ENCODE measurements around the gene GON4L. TPM values are rescaled to one million over a fixed set of nuclear protein-coding genes. Genes with fewer than 3 reads are reported as not detected.
A peak's percentile ranks its signal among the peaks of the same experiment; 100 is the strongest.
"Not testable (repeated sequence)": the region's sequence is repeated elsewhere in the genome, so short reads cannot be mapped to it uniquely, and the experiment has no call there.

GON4L gene
- polyA plus RNA-seq, 3 donors: 40.4 to 70.5 (median 60.6) TPM

- DNase-seq: no peak
Observed at GRCh38 chr1:155759966-155760630, 96.9 kb downstream of the GON4L start.

DNA sequence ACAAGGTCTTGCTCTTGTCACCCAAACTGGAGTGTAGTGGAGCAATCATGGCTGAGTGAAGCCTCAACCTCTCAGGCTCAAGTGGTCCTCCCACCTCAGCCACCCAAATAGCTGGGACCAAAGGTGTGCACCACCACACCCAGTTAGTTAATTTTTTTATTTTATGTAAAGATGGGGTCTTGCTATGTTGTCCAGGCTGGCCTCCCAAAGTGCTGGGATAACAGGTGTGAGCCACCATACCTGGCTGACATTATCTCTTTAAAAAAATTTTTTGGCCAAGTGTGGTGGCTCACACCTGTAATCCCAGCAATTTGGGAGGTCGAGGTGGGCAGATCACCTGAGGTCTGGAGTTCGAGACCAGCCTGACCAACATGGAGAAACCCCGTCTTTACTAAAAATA, 98.0 kb downstream of the GON4L start:
- not testable (repeated sequence) for DNase-seq

- not testable (repeated sequence) for DNase-seq
Observed at GRCh38 chr1:155748141-155748540, 108.9 kb downstream of the GON4L start.

DNA sequence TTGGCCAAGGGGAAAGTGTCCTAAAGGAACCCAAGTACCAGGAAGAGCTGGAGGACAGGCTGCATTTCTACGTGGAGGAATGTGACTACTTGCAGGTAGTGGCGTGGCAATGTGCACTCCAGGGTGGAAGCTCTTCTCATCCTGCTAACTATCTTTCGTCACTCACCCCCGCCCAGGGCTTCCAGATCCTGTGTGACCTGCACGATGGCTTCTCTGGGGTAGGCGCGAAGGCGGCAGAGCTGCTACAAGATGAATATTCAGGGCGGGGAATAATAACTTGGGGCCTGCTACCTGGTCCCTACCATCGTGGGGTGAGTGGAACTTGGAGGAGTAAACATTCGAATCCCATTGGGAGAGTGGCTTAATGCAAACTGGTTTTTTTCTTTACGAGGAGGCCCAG, 109.4 kb downstream of the GON4L start:
- DNase-seq: not testable (repeated sequence)

DNA sequence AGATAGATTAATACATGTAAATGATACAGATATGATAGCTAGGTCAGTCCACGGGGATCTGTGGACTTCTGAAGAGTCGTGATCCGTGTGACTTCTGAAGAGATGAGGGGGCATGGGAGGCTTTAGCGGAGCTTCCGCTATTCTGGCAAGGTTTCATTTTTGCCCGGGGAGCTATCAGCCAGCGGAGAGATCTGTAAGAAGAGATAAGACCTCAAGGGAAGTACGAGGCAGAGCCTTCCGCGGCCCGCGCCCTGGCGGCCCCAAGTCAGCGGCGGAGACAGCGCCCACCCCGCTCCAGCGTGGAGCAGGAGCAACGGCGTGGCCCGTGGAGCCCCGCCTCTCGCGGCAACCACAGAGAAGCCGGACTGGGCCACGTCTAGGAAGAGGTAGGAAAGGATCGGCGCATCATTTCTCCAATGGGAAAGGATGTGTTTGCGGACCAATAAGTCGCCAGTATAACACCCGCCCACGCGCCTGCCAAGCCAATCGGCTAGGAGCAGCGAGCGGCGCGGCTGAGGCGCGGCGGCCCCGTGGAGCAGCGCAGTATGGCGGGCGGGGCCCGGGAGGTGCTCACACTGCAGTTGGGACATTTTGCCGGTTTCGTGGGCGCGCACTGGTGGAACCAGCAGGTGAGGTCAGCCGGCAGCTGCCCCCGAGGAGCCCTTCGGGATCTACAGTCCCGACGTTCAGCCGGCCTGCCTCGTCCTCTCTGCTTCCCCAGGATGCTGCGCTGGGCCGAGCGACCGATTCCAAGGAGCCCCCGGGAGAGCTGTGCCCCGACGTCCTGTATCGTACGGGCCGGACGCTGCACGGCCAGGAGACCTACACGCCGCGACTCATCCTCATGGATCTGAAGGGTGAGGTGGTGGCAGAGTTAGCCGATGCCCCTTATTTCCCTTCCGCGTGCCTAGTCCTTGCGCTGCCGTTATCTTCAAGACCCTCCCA, 111.5 kb downstream of the GON4L start:
- peak; percentile 94 for DNase-seq

GRCh38 chr1:155744711-155745283, 112.2 kb downstream of the GON4L start:
- no peak for DNase-seq

DNA sequence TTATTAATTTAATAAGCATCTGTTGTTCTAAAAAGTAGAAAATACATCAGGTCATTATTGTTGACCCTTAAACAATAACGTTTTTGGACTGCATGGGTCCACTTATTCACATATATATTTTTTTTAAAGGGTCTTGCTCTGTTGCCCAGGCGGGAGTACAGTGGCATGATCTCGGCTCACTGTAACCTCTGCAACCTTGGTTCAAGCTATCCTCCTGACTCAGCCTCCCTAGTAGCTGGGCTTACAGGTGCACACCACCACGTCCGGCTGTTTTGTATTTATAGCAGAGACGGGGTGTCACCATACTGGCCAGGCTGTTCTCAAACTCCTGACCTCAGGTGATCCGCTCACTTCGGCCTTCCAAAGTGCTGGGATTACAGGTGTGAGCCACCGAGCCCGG, 115.1 kb downstream of the GON4L start:
- DNase-seq: no peak

DNA sequence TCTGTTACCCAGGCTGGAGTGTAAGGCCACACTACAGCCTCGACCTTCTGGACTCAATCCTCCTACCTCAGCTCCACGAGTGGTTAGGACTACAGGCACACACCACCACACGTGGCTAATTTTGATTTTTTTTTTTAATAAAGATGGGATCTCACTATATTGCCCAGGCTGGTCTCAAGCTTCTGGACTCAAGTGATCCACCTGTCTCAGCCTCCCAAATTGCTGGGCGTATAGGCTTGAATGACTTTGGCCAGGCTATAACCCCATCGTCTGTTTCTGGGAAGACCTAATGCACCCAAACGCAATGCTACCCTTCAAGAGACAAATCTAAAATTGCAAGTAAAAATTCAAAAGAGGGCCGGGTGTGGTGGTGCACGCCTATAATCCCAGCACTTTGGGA, 116.0 kb downstream of the GON4L start:
- DNase-seq: no peak

GRCh38 chr1:155729031-155729898, 127.7 kb downstream of the GON4L start:
- peak; percentile 57 for DNase-seq

GRCh38 chr1:155725142-155725541, 131.9 kb downstream of the GON4L start:
- no peak for DNase-seq

GRCh38 chr1:155719703-155720102, 137.3 kb downstream of the GON4L start:
- DNase-seq: no peak

DNA sequence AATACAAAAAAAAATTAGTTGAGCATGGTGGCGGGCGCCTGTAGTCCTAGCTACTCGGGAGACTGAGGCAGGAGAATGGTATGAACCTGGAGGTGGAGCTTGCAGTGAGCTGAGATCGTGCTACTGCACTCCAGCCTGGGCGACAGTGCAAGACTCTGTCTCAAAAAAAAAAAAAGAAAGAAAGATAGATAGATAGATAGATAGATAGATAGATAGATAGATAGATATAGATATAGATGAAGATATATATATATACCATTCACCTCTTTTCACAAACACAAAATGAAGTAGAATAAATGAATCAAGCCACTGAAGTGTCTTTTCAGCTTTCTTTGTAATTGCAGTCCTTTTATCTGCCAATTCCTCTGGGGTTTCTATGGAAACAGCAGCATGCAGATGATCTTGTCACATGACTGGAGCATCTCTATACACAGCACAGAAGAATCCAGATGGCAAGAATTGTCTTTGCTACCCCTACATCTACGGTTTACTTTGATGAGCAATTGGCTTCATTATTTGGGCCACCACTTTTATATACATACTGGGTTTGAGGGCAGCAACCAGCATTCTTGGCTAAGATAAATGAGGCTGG, 138.4 kb downstream of the GON4L start:
- DNase-seq: not testable (repeated sequence)

GRCh38 chr1:155717041-155717440, 140.0 kb downstream of the GON4L start:
- DNase-seq: no peak

GRCh38 chr1:155715777-155716176, 141.2 kb downstream of the GON4L start:
- DNase-seq: no peak

- DNase-seq: not testable (repeated sequence)
Observed at GRCh38 chr1:155715056-155715455, 142.0 kb downstream of the GON4L start.

- no peak for DNase-seq
Observed at GRCh38 chr1:155713075-155713474, 143.9 kb downstream of the GON4L start.

DNA sequence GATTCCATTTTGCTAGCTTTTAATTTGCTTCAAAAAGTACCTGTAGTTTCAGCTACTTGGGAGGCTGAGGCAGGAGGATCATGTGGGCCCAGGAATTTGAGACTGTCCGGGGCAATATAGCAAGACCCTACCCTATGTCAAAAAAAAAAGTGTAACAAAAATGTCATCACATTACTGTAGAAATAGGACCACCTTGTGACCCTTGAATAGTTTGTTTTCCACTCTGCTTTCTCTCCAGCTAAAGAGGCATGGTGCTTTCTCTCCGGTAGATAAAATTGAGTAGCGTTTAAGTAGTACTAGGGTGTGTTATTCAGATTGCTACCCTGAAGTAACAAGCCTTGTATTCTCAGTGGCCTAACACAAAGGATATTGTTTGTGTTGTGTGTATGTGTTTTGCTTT, 144.4 kb downstream of the GON4L start:
- DNase-seq: not testable (repeated sequence)

DNA sequence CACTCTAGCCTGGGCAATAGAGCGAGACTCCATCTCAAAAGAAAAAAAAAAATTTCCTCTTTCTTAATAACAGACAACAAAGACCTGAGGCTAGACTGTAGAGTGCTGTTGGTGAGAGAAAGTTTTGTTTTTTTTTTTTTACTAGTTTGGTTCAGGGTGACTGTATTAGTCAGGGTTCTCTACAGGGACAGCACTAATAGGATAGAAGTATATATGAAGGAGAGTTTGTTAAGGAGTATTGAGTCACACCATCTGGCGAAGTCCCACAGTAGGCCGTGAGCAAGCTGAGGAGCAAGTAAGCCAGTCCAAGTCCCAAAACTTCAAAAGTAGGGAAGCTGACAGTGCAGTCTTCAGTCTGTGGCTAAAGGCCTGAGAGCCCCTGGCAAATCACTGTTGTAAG, 145.6 kb downstream of the GON4L start:
- DNase-seq: not testable (repeated sequence)

- DNase-seq: no peak
Observed at GRCh38 chr1:155709391-155709790, 147.6 kb downstream of the GON4L start.

DNA sequence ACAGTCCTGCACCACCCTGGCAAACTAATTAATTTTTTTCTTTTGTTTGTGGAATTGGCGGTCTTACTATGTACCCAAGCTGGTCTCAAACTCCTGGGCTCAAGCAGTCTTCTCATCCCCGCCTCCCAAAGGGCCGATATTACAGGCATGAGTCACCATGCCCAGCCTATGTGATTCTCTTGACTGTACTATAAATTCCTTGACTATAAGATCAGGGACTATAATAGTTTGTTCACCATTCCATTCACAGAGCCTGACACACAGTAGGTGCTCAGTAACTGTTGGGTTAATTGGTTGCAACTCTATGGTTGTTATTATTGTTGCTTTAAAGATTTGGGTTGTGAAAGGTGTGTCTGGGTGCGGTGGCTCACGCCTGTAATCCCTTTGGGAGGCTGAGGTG, 150.9 kb downstream of the GON4L start:
- DNase-seq: no peak

- DNase-seq: not testable (repeated sequence)
Observed at GRCh38 chr1:155704414-155704813, 152.6 kb downstream of the GON4L start.
